HEK293 (cell line): ENCODE results near the gene RIGI.

Experiments
- CTCF ChIA-PET: fragments of 350-600 bp; formaldehyde crosslinking; extraction: SDS; loops from one replicate; lab custom pipeline; 2021; ENCODE audit warnings: antibody characterized with exemption; lab: Yijun Ruan, JAX
- POLR2A ChIA-PET: fragments of 300-600 bp; formaldehyde crosslinking; extraction: SDS; loops from one replicate; lab custom pipeline; 2020; ENCODE audit warnings: antibody characterized with exemption, inconsistent platforms; lab: Yijun Ruan, JAX
- H3K27ac ChIP-seq: fragments of 200-500 bp; sonication (Bioruptor generic); 2 replicates; pipeline ENCODE4 v1.5.1; 2014; ENCODE audit warnings: low read depth, low read length, control low read depth, inconsistent platforms; ENCODE audit errors: extremely low read depth
- H3K36me3 ChIP-seq, 2 experiments: fragments of 200-500 bp in 1 of 2; sonication (Bioruptor generic) in 1 of 2; 1 replicate in 1 of 2; 2 replicates in 1 of 2; pipeline ENCODE4 v1.5.1; 2014 to 2017; ENCODE audit warnings: inconsistent platforms in 2 of 2, low read length in 2 of 2; ENCODE audit not compliant: control insufficient read depth in 2 of 2, insufficient read depth in 1 of 2
- H3K4me1 ChIP-seq: fragments of 200-500 bp; sonication (Bioruptor generic); 2 replicates; pipeline ENCODE4 v1.5.1; 2014; ENCODE audit warnings: mild to moderate bottlenecking, low read length, inconsistent platforms; ENCODE audit not compliant: control insufficient read depth, insufficient read depth
- H3K4me3 ChIP-seq: 2 replicates; pipeline ENCODE4 v1.5.1; 2011; ENCODE audit warnings: low read depth, mild to moderate bottlenecking, control low read depth, low read length, moderate library complexity
- H3K9me3 ChIP-seq: fragments of 200-500 bp; sonication (Bioruptor generic); 2 replicates; pipeline ENCODE4 v1.5.1; 2014; ENCODE audit warnings: low read depth, low read length, inconsistent platforms; ENCODE audit not compliant: control insufficient read depth, insufficient read depth
- BCL11B ChIP-seq: fragments of 450-650 bp; formaldehyde crosslinking; IDR thresholded peaks from 2 replicates; pipeline ENCODE4 v1.5.1; 2016; ENCODE audit warnings: low read depth, missing biosample characterization, missing genetic modification characterization
- CTCF ChIP-seq: fragments of 450-650 bp; formaldehyde crosslinking; IDR thresholded peaks from 2 replicates; pipeline ENCODE4 v1.5.1; 2016; ENCODE audit warnings: missing biosample characterization, missing genetic modification characterization
- ELK4 ChIP-seq: IDR thresholded peaks from 2 replicates; pipeline ENCODE4 v1.6.1; 2011; ENCODE audit warnings: mild to moderate bottlenecking, low read depth, low read length, borderline replicate concordance
- HOXA7 ChIP-seq: sonication (generic); formaldehyde crosslinking; IDR thresholded peaks from 2 replicates; pipeline ENCODE4 v1.8.1; 2022; ENCODE audit warnings: missing genetic modification reagents, borderline replicate concordance
- IKZF3 ChIP-seq: fragments of 450-650 bp; IDR thresholded peaks from 2 replicates; pipeline ENCODE4 v1.5.0; 2018; ENCODE audit warnings: missing biosample characterization, mild to moderate bottlenecking, missing genetic modification characterization, moderate library complexity
- INSM2 ChIP-seq: fragments of 450-650 bp; formaldehyde crosslinking; IDR thresholded peaks from 2 replicates; pipeline ENCODE4 v1.5.1; 2016; ENCODE audit warnings: missing biosample characterization, missing genetic modification characterization
- KLF10 ChIP-seq: fragments of 450-650 bp; IDR thresholded peaks from 2 replicates; pipeline ENCODE4 v1.5.1; 2018; ENCODE audit warnings: missing biosample characterization, mild to moderate bottlenecking, missing genetic modification characterization
- KLF7 ChIP-seq: fragments of 450-650 bp; formaldehyde crosslinking; IDR thresholded peaks from 2 replicates; pipeline ENCODE4 v1.5.1; 2016; ENCODE audit warnings: missing biosample characterization, missing genetic modification characterization, borderline replicate concordance
- SALL2 ChIP-seq: fragments of 450-650 bp; formaldehyde crosslinking; IDR thresholded peaks from 2 replicates; pipeline ENCODE4 v1.5.0; 2017; ENCODE audit warnings: missing biosample characterization, mild to moderate bottlenecking, missing genetic modification characterization, borderline replicate concordance
- ZBTB26 ChIP-seq: fragments of 450-650 bp; formaldehyde crosslinking; optimal IDR thresholded peaks from 2 replicates; pipeline ENCODE3; 2016; ENCODE audit warnings: missing biosample characterization, mild to moderate bottlenecking, missing genetic modification characterization
- ZNF112 ChIP-seq: fragments of 450-650 bp; formaldehyde crosslinking; IDR thresholded peaks from 2 replicates; pipeline ENCODE4 v1.5.0; 2017; ENCODE audit warnings: missing biosample characterization, missing genetic modification characterization
- ZNF146 ChIP-seq: fragments of 450-650 bp; formaldehyde crosslinking; IDR thresholded peaks from 2 replicates; pipeline ENCODE4 v1.5.1; 2016; ENCODE audit warnings: missing biosample characterization, missing genetic modification characterization
- ZNF302 ChIP-seq: fragments of 450-650 bp; formaldehyde crosslinking; IDR thresholded peaks from 2 replicates; pipeline ENCODE4 v1.5.1; 2016; ENCODE audit warnings: missing biosample characterization, missing genetic modification characterization, low read depth
- ZNF354C ChIP-seq: fragments of 450-650 bp; formaldehyde crosslinking; IDR thresholded peaks from 2 replicates; pipeline ENCODE4 v1.5.1; 2016; ENCODE audit warnings: missing biosample characterization, missing genetic modification characterization, low read depth, borderline replicate concordance
- ZNF449 ChIP-seq: fragments of 450-650 bp; formaldehyde crosslinking; IDR thresholded peaks from 2 replicates; pipeline ENCODE4 v1.5.1; 2017; ENCODE audit warnings: missing biosample characterization, mild to moderate bottlenecking, missing genetic modification characterization, moderate library complexity
- ZNF488 ChIP-seq: fragments of 450-650 bp; formaldehyde crosslinking; IDR thresholded peaks from 2 replicates; pipeline ENCODE4 v1.5.1; 2016; ENCODE audit warnings: missing biosample characterization, missing genetic modification characterization
- ZNF561 ChIP-seq: fragments of 450-650 bp; IDR thresholded peaks from 2 replicates; pipeline ENCODE4 v1.5.1; 2018; ENCODE audit warnings: missing biosample characterization, missing genetic modification characterization, borderline replicate concordance
- ZNF585B ChIP-seq: fragments of 450-650 bp; formaldehyde crosslinking; IDR thresholded peaks from 2 replicates; pipeline ENCODE4 v1.5.1; 2016; ENCODE audit warnings: missing biosample characterization, missing genetic modification characterization
- ZNF600 ChIP-seq: fragments of 450-650 bp; formaldehyde crosslinking; IDR thresholded peaks from 2 replicates; pipeline ENCODE4 v1.5.1; 2016; ENCODE audit warnings: missing biosample characterization, missing genetic modification characterization

RIGI gene

GRCh38 chr9:32487981-32488380 lies 38.0 kb downstream of the RIGI start (continued):
- TF ChIP-seq CTCF (tag by site-specific recombination) (no peak), ZNF561 (tag by site-specific recombination) (no peak), ZNF585B (no peak), SALL2 (tag by site-specific recombination) (no peak), ZNF302 (tag by site-specific recombination) (no peak), ELK4 (no peak), HOXA7 (CRISPR knock-in tag) (no peak), ZBTB26 (no peak), ZNF600 (tag by site-specific recombination) (0 out of 2 replicates have a peak, but pooled peaks have one; percentile 34), ZNF354C (tag by site-specific recombination) (no peak)

- peaks cover 0 to 59% of the 10 kb centered on the region in 2 experiments; a peak in 1 of 3 replicates for H3K36me3 ChIP-seq
- no peaks in the 10 kb centered on the region for H3K4me1 ChIP-seq
- ChIA-PET POLR2A (interaction anchor here (2.5 kb wide), 1 partner anchor 39 kb away, joined by 8 read pairs; the partner anchor contains the start of gene RIGI), CTCF (interaction anchor here (0.6 kb wide), 1 partner anchor 30 kb away, joined by 3 read pairs; no protein-coding TSS in a partner anchor)
- H3K4me3 ChIP-seq, result no peak overlapping the region
- TF ChIP-seq ZNF488 (tag by site-specific recombination) (no peak), IKZF3 (tag by site-specific recombination) (no peak), ZNF112 (tag by site-specific recombination) (no peak), KLF7 (no peak), BCL11B (tag by site-specific recombination) (no peak), KLF10 (no peak), ZNF449 (tag by site-specific recombination) (no peak), INSM2 (tag by site-specific recombination) (no peak), ZNF146 (tag by site-specific recombination) (no peak)
- H3K27ac ChIP-seq, result no peak overlapping the region
- H3K9me3 ChIP-seq, result no peaks in the 10 kb centered on the region
Measured at GRCh38 chr9:32486839-32487562, 39.0 kb downstream of the RIGI start.
